ENCODE measurements around the gene CCDC54. TPM values are rescaled to one million over a fixed set of nuclear protein-coding genes. Genes with fewer than 3 reads are reported as not detected.

Gene CCDC54
- total and polyA plus RNA-seq, 2 of the 8 experiments (the other 6 are each of a cell fraction or from before 2014, with no cell fraction given) = not detected

DNA sequence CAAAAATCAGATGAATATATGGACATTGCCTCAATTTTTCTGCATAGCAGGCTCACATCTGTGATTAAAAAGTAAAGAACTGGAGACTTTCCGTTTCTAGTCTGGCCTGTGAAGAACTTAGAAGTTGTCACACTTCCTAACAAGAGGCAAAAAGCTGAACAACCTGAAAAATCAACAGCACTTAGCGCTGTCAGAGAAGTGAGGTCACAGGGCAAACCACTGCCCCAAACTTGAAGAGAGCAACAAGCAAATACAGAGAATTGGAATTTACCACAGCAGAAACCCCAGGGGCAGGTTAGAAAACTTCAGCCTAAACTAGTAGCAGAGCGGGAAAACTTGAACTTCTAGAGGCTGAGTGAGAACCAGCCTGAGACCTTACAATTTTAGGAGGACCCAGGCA lies 38.9 kb downstream of the CCDC54 start:
- Histone ChIP-seq H3K23me2 (ENCODE audit: low read depth, low read length) (no peaks in the 10 kb centered on the region), H2AFZ (ENCODE audit: low read length) (0 out of 2 replicates have a peak overlapping the region, but pooled peaks have one; percentile 42), H3K9me3 (ENCODE audit: insufficient read depth in 2 of 2, low read depth in 1 of 2, low read length in 1 of 2) (no peaks in the 10 kb centered on the region), H3K9ac (replicated peaks in 1 of 4; ENCODE audit: extremely low read depth in 1 of 4, low read depth in 3 of 4, low read length in 3 of 4) (no peak overlapping the region), H3K79me2 (ENCODE audit: control insufficient read depth in 1 of 2, insufficient read depth in 2 of 2, low read length in 2 of 2) (no peaks in the 10 kb centered on the region), H3K27me3 (replicated peaks in 1 of 4; ENCODE audit: control insufficient read depth in 3 of 4, extremely low read depth in 1 of 4, insufficient read depth in 3 of 4, low read length in 3 of 4) (no peaks in the 10 kb centered on the region), H4K8ac (ENCODE audit: extremely low read depth, insufficient read depth, low read length) (no peak overlapping the region), H3K14ac (ENCODE audit: insufficient read length) (no peak overlapping the region), H2BK12ac (ENCODE audit: low read depth, low read length) (no peak overlapping the region), H4K20me1 (replicated peaks in 1 of 2; ENCODE audit: control insufficient read depth in 1 of 2, insufficient read depth in 2 of 2, low read length in 2 of 2) (no peaks in the 10 kb centered on the region), H3K79me1 (ENCODE audit: low read depth, low read length) (no peaks in the 10 kb centered on the region), H2BK120ac (replicated peaks; ENCODE audit: low read depth, low read length) (no peak overlapping the region), H3K4me2 (ENCODE audit: insufficient read depth in 1 of 2, low read depth in 2 of 2, low read length in 2 of 2) (no peak overlapping the region), H3K4ac (replicated peaks; ENCODE audit: insufficient read length, low read depth, low read length) (no peak overlapping the region), H2BK20ac (ENCODE audit: low read length) (no peak overlapping the region), H3K4me3 (ENCODE audit: extremely low read depth in 1 of 4, insufficient read depth in 2 of 4, low read depth in 3 of 4, low read length in 4 of 4) (no peak overlapping the region), H3K27ac (ENCODE audit: low read depth, low read length) (no peak overlapping the region), H4K5ac (ENCODE audit: insufficient read length, low read depth, low read length) (no peak overlapping the region), H3K36me3 (ENCODE audit: control insufficient read depth in 2 of 4, insufficient read depth in 4 of 4, low read length in 3 of 4) (no peaks in the 10 kb centered on the region), H3K23ac (ENCODE audit: insufficient read length) (no peak overlapping the region), H3K18ac (ENCODE audit: extremely low read depth, low read length) (no peak overlapping the region), H2AK5ac (ENCODE audit: low read depth, low read length) (no peak overlapping the region), H2BK15ac (ENCODE audit: low read length) (no peak overlapping the region), H3K56ac (replicated peaks; ENCODE audit: insufficient read length, low read depth, low read length) (no peak overlapping the region), H3K4me1 (replicated peaks in 1 of 4; ENCODE audit: control insufficient read depth in 3 of 4, insufficient read depth in 4 of 4, low read length in 3 of 4) (no peaks in the 10 kb centered on the region), H4K91ac (replicated peaks; ENCODE audit: insufficient read length, low read length) (no peak overlapping the region), H2BK5ac (ENCODE audit: low read depth, low read length) (no peak overlapping the region)
- WGBS, 2 experiments (ENCODE audit: extremely low coverage in 1 of 2, insufficient coverage in 1 of 2, insufficient read length in 1 of 2, insufficient replicate concordance in 2 of 2, low coverage in 1 of 2, low lambda C conversion rate in 2 of 2, missing lambda C conversion rate in 1 of 2) = 91% methylated on average over 3 of the region's 3 CpGs; no CpG with 5 or more reads in 1 of the 2 experiments
- FAIRE-seq (no peak), DNase-seq (ENCODE audit: low read depth in 1 of 2, low spot score in 2 of 2) (no peak)
- ChIA-PET POLR2A (ENCODE audit: partially characterized antibody) (no interaction called here), CTCF (ENCODE audit: partially characterized antibody) (interaction anchor here (0.6 to 12.0 kb wide), 9 partner anchors 8 to 315 kb away, joined by 3 to 97 read pairs (median 4); no protein-coding TSS in a partner anchor)
- TF ChIP-seq JUND (IDR thresholded peaks at IDR 0.05; ENCODE audit: low read length) (no peak), CHD2 (IDR thresholded peaks at IDR 0.05; ENCODE audit: low read length) (no peak), SIRT6 (IDR thresholded peaks at IDR 0.05; ENCODE audit: low read length) (no peak), SUZ12 (IDR thresholded peaks at IDR 0.05; ENCODE audit: low read length) (no peak), EGR1 (IDR thresholded peaks at IDR 0.05; ENCODE audit: borderline replicate concordance, low read depth, low read length) (no peak), CBX5 (IDR thresholded peaks at IDR 0.05; ENCODE audit: low read depth, low read length) (no peak), RAD21 (IDR thresholded peaks at IDR 0.05 in 1 of 2, conservative IDR thresholded peaks at IDR 0.05 in 1 of 2; ENCODE audit: low read depth in 2 of 2, low read length in 2 of 2) (no peak), MAFK (IDR thresholded peaks at IDR 0.05; ENCODE audit: low read depth, low read length) (no peak), CREB1 (IDR thresholded peaks at IDR 0.05) (no peak), GTF2F1 (IDR thresholded peaks at IDR 0.05; ENCODE audit: borderline replicate concordance, low read depth, low read length) (no peak), CTBP2 (IDR thresholded peaks at IDR 0.05; ENCODE audit: borderline replicate concordance, insufficient read depth, insufficient read length, low read length) (no peak), RXRA (IDR thresholded peaks at IDR 0.05; ENCODE audit: insufficient read depth, low read depth, low read length) (no peak), HDAC2 (IDR thresholded peaks at IDR 0.05; ENCODE audit: borderline replicate concordance in 1 of 2, low read depth in 2 of 2, low read length in 2 of 2) (no peak), ASH2L (IDR thresholded peaks at IDR 0.05; ENCODE audit: low read length) (no peak)
